NCI-H187 (cell line): ENCODE results near the gene DPH6.

Experiments used
- DNase-seq, 2 experiments: peaks; one replicate each; lab custom pipeline; 2025; lab: John Stamatoyannopoulos, UW

DPH6 gene

DNA sequence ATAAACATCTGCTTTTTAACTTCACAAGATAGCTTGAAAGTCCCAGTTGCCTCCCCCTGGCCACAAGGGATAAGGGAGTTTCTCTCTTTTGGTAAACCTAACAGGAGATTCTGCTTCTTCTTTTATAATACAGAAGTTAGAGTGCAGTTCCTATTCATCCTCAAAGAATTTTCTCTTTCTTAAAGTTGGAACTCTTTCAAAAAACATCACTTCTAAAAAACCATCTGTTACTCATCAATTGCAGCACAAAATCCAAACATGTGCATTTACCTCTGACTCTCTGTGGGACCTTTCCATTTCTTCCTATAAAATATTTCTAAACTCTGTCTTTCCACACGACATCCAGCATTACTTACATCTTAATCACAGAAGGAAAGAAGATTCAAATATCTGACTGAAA is 5.1 kb downstream of the DPH6 start:
- no peak for DNase-seq

DNA sequence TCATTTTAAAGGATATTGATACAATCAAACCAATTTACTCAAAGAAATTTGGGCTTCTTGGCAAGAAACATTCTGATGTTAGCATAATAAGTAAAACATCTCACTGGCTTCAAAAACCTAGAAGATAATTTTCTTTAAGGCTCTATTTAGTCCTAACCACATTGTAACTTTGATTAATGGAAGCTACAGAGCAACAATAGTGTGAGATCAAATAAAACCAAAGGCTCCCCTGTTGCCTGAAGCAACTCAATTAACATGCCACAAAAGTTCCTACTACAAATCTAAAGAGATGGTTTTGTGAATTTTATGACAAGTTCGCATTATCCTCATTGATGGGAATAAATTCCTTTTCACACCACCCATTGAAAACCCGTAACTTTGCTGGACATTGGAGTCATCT is 5.9 kb downstream of the DPH6 start:
- DNase-seq, result no peak

DNA sequence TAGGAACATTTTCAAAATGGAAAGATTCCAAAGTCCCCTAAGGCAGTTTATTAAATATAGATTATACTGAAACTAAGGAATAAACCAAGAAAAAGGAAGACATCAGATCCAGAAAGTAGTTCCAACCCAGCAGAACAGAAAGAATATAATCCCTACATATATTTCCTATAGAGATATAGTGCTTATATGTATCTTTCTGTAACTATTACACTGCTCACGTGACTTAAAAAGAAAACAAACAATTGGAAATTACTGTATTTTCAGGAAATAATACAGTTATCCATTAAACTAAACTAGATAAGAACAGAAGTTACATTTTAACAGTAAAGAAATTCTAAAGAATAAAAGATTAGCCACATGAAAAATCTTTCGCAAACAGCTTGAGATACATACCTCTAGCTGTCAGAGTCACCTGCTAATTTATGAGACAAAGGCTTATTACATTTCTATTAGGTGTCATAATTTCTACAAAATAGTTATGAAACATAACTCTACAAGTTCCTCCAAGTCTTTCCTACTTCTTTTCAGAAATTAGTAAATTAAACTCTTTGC is 10.5 kb downstream of the DPH6 start:
- DNase-seq, result no peak

DNA sequence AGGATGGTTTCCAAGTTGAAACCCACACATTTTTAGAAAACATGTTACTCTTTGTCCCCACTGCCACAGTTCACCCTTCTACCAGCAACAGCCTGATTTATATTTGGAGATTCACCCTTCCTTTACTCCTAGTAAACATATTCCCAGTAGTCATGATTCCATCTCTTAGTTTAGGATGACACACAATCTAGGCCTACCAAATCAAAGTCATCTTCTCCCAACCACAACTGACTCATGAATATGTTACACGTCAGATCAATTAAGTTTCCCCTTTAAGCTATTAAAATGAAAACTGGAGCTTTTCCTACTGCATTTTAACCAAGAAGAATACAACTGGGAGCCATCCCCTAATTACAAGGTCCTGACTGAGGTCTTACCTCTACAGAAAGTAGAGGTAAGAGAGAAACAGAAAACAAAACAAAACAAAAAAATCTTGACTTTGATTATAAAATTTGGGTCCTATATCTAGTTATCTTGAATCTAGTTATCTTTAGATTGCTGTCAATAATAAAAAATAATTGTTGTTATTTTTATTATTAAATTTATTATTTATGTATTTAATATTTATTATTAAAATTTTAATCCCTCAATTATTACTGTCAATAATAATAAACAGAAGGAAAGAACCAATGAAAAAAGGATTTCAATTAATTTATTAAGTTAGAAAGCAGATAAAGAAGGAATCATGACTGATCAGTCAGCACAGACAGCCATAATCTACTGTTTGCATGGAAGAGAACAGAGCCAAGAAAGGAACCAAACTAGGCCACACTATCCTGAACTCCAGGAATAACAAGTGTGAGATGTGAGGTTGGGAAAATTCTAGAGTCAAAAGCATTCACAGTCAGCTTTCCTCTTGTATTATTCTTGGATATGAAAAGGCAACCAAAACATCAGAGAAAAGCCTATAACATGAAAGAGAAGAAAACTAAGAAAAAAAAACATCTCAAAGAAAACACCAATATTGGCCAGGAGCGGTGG is 12.5 kb downstream of the DPH6 start:
- DNase-seq, result no peak

DNA sequence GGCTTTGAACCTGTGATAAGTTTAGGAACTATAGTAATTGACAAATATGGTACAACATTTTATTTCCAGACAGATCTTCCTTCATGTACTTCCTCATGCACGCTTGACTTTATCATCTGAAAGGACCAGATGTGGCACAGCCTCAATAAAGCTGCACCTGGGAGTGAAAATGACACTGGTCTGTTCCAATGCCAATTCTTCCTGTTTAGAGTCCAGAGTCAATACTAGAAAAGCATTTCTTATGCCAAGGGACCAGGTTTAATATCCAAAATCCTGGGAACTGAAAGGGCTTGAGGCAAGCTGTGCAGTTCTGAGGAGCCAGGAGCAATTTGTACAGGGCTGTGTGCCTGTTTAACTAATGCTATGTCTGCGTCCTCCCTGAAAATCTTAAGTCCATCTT is 15.3 kb downstream of the DPH6 start:
- DNase-seq, result no peak

DNA sequence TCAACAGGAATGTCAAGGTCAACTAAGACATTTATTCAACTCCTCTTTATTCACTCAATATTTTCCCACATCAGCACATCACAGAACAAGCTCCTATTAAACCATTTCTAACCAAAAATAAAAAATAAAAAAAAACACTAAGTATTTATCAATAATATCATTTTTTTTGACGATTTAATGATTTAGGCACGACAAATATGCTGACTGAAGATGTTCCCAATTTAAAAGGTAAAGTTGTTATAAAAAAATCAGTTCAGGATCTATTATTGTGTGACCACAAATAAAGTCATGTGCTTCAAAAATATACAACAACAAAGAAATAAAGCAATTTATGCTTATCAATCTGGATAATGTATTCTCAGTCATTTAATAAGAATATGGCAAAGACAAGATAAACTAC is 16.2 kb downstream of the DPH6 start:
- no peak for DNase-seq

DNA sequence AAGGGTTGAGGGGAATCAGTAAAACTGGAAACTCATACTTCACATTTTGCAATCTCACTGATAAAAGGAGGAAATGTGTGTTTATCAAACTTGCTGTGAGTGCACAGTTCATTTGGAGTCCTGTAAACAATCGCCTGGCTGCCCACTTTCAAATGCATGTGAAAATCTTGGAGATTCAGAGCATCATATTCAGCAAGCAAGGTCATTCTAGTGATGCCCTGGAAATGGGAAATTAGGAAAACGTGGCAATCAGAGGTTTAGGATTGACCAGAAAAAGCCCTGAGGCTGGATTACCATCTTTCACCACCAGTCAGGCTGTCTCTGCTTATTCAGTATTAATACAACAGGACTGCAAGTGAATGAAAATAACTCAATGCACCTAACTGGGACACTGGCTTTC is 23.9 kb downstream of the DPH6 start:
- no peak for DNase-seq

DNA sequence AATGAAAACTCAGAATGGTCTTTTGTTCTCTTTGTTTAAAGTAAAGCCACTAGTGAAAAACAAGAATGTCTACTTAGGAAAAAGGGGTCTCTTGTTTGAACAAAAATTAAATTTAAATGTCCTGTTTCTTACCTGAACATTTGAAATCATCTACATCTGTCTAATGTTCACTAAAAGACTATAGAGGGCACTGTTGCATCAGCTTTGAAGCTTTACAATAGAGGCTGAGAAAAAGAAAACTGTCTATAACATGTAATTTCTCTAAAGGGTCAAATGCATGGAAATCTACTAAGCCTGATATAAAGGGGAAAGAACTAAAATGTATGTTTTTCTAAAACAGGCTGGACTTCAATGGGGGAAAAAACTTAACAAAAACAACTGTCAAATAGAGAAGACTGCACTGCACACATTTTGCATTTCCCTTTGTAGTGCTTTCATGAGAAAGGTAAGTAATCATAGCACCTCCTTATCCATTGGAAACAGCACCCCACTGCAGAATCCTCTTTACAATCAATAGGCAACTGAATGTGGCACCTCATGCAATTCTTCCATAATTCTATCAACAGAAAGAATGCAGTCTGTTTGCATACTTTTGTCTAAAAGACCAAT is 26.3 kb downstream of the DPH6 start:
- DNase-seq, result no peak

DNA sequence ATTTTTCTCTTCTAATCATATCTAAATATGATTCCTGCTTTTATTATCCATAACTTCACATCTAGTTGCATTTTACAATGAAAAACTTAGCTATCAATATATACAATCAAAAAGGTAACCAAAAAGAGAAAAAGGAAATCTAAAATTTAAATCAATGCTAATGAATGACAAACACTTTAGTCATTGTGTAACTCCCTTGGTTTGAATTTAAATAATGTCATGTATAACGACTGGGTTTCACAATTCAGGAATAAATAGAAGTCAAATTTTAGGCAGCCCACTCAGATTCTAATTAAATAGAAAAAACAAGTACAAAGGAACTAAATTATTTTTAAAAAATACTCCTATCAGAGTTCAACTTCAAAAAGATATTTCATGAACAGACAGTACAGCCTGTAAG is 26.9 kb downstream of the DPH6 start:
- DNase-seq, result no peak

DNA sequence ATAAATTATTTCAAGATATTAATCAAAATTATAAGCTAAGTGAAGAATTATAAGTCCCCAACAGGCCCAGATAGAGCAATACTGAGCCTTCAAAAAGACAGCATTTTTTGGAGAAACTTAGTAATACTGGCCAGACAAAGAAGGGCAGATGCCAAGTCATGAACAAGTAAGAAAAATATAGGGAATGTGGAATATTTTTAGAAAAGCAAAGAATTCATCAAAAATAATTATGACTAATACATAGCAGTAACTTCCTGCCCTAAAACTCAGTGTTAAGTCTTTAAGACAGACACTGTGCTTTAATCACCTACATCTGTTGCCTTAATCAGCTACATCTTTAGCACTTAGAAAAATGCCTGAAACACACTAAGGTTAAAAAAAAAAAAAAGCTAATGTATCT is 31.2 kb downstream of the DPH6 start:
- DNase-seq, result no peak

DNA sequence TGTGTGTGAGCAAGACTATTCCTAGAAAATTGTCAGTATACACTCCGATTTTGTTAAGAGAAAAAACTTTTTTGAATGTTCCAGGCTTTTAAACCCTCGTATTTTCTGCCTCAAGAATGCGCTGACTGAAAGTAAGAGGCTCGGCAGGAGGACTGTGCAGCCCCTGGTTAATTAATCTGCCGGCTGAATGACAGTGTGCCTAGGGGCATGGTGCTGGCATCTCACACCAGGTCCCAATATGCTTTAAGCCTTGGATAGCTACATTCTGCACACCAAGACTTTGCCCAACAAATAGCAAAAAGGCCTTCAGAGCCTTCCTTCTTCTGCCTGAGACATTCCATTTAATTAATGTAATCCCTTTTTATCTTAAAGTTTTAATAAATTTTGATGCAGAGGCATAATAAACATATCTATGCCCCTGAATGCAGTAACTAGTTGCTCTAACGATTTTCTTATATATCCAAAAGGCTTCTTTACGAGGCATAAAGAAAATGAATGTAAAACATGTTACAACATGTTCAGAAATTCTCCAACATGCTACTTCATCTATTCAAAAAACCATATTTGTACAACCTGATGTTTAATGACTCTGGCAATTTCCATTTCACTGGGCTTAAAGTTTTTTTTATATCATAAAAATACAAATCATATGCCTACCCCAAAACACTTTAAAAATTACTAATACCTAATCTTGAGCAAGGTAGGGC is 37.9 kb downstream of the DPH6 start:
- no peak for DNase-seq

DNA sequence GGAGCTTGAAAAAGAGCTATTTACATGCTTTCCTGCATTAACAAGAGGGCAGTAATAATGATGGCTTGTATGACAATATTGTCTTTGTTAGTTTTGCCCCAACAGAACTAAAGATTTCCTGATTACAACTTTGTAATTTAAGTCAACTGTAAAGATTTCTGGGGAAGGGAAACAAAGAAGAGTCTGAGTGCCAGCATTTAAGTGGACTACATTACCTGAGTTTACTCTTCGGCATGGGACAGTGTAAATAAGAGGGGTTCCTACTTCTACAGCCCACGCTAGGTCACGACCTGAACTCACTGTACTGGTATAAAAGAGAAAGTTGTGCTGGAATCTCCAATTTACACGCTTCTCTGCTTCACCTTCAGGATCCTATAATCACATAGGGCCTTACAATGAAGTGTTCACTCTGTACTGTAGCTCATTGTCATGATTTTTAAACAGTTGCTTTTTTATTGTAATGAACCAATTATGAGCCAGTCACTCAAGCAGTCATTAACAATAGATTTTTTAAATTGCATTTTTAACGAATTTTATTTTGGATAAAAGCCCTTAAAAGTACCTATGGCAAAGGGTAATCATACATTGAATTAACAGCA is 39.6 kb downstream of the DPH6 start:
- no peak for DNase-seq

DNA sequence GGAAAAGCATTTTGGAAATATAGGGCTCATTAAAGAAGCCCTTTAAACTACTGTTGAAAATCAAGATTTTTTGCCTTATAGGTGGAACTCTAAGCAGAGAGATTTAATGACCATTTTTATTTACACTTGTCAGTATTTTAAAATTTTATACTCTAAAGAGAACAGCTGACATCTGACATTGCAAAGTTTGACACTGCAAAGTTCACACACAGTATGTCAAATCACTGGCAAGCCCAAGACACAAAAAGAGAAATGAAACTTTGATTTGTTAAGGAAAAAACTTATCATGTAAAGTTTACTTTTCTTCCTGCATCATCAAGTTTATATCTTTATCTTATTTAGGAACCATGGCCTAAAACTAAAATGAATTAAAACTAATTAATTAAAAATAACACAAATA is 40.2 kb downstream of the DPH6 start:
- DNase-seq, result no peak

DNA sequence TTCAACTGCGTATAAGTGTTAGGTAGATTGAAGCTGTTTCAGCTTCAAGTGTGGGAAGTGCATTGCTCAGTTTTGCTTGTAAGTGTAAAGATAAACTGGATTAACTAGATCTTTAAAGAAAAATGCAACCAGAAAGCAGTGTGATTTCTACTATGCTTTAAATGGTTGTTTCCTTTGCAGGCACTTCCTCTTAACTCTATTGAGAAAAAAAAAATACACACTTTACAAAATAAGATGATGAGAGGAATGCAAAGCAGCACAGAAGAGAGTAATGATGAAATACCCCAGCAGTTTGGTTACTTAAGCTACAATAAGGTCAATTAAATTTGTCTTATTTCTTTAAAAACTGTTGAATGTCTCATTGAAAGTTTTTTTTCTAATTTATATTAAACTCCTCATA is 40.8 kb downstream of the DPH6 start:
- no peak for DNase-seq

DNA sequence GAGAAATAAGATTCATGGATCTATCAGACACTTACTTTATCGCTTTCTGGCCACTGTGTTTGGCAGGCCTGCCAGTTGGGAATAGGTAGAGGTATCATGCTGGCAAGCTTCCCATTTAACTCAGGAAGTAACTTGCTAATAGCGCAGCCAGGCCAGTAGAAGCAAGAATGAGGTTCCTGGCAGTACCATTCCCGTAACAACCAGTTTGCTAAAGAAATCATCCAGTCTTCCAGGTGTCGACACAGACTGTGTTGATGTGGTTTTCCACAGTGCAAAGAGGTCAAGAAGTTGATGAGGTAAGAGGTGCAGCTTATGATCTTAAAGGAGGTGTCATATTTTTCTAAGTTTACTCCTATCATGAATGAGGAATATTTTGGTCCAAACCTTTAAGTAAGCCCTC is 46.2 kb downstream of the DPH6 start:
- DNase-seq, result no peak

DNA sequence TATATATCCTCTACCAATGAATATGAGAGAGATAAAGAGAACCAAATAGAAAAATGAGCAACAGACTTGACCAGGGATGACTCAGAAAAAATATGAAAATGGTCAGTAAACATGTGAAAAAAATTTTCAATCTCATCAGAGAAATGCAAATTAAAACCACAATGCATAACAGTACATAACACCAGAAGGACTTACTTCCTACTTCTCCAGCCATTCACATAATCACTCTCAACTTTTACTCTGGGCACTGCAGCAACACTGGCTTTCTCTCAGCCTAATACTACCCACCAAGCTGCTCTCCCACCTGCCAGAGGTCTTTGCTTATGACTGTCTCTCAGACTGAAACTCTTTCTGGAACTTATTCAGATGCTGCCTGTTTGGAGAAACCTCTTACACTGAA is 49.4 kb downstream of the DPH6 start:
- no peak for DNase-seq

DNA sequence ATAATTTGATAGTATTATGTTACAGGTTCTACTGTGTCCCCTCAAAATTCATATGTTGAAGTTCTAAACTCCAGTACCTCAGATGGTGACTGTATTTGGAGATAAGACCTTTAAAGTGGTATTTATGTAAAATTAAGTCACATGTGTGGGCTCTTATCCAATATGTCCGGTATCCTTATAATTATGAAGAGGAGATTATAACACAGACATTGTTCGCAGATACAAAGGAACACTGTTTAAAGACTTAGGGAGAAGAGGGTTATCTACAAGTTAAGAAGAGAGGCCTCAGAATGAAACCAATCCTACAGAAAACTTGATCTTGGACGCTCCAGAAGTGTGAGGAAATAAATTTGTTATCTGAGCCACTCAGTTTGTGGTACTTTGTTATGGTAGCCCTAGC is 50.9 kb downstream of the DPH6 start:
- no peak for DNase-seq

DNA sequence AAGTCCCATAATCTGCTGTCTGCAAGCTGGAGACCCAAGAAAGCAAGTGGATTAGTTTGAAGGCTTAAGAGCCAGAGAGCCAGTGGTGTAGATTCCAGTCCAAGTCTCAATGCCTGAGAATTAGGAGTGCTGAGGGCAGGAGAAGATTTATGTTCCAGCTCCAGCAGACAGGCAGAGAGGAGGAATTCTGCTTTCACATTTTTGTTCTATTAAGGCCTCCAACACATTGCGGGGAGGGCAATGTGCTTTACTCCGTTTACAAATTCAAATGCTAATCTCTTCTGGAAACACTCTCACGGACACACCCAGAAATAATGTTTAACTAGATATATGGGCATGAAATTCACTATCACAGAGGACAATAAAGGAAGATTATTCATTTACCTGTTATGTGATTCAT is 54.0 kb downstream of the DPH6 start:
- DNase-seq, result no peak

DNA sequence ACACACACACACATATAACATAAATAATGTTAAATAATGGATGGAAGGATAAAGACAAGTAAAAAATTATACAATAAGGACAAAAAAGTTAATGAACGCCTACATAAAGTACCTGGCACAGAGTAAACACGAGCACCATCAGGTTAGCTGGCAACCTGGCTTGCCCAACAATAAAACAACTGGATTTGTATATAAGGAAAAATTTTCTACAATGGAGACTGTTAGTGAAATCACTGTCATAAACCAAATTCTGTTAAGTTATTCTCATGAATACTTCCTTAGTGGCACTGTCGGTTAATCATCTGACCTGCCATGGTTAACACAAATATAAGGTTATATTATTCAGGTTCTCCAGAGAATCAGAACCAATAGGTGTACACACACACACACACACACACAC is 54.8 kb downstream of the DPH6 start:
- no peak for DNase-seq

DNA sequence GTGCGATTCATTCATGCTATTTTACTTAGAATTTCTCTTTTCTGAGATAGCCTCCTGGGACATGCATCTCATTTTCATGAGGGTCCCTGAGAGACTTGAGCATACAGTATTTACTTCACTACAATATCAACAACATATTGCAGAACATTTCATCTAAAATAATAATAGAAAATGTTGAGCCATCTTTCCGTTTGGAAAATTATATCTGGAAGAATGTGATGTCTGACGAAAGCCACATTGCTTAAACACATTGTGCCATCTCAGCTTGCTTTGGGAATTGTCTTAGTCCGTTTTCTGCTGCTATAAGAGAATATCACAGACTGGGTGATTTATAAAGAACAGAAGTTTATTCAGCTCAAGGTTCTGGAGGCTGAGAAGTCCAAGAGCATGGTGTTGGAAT is 55.5 kb downstream of the DPH6 start:
- no peak for DNase-seq

DNA sequence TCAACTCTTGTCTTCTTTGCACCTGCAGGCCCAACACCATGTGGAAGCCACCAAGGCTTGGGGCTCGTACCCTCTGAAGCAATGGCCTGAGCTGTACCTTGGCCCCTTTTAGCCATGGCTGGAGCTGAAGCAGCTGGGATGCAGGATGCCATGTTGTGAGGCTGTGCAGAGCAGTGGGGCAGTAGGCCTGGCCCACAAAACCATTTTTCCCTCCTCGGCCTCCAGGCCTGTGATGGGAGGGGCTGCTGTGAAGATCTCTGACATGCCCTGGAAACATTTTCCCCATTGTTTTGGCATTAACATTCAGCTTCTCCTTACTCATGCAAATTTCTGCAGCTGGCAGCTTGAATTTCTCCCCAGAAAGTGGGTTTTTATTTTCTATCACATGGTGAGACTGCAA is 58.5 kb downstream of the DPH6 start:
- no peak for DNase-seq

DNA sequence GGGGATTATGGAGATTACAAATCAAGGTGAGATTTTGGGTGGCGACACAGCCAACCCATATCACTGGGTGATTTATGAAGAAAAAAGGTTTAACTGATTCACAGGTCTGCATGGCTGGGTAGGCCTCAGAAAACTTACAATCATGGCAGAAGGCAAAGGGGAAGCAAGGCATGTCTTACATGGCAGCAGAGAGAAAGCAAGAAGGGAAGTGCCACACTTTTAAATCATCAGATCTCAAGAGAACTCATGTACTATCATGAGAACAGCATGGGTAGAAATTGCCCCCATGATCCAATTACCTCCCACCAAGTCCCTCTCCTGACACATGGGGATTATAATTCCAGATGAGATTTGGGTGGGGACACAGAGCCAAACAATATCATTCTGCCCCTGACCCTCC is 59.7 kb downstream of the DPH6 start:
- no peak for DNase-seq
